Ascending aorta (tissue), 2 donors: ENCODE data around the gene ZNF606. TPM values are rescaled to one million over a fixed set of nuclear protein-coding genes. Genes with fewer than 3 reads are reported as not detected.

Experiments used
- DNase-seq, 2 donors: peaks; one replicate each; pipeline ENCODE4 v3.0.0-alpha.2; 2019; ENCODE audit warnings: low spot score in 2 of 2
- H3K27ac ChIP-seq, 2 donors: fragments of 200-600 bp; sonication (generic); one replicate each; pipeline ENCODE4 v1.5.1; 2016 to 2017; ENCODE audit warnings: mild to moderate bottlenecking in 1 of 2
- H3K27me3 ChIP-seq: fragments of 200-600 bp; sonication (generic); one replicate; pipeline ENCODE4 v1.5.1; 2017
- H3K36me3 ChIP-seq, 2 donors: fragments of 200-600 bp; sonication (generic); one replicate each; pipeline ENCODE4 v1.5.1; 2016
- H3K4me1 ChIP-seq, 2 donors: fragments of 200-600 bp; sonication (generic); one replicate each; pipeline ENCODE4 v1.5.1; 2016 to 2017; ENCODE audit warnings: mild to moderate bottlenecking in 1 of 2
- H3K4me3 ChIP-seq, 2 donors: fragments of 200-600 bp; sonication (generic); one replicate each; pipeline ENCODE4 v1.5.1; 2016 to 2017; ENCODE audit warnings: mild to moderate bottlenecking in 1 of 2
- H3K9me3 ChIP-seq, 2 donors: fragments of 200-600 bp; sonication (generic); one replicate each; pipeline ENCODE4 v1.5.1; 2016
- CTCF ChIP-seq, 3 experiments: fragments of 200-600 bp in 2 of 3; fragments of 450-650 bp in 1 of 3; sonication (generic) in 2 of 3; IDR thresholded peaks; one replicate each; pipeline ENCODE4 v1.5.1; 2016 to 2019; ENCODE audit warnings: antibody characterized with exemption in 3 of 3, mild to moderate bottlenecking in 1 of 3, moderate library complexity in 1 of 3
- intact Hi-C: fragments of 100-400 bp; cut with DNase I; formaldehyde crosslinking; loops from one replicate; pipeline ENCODE4 v1.15.1; 2023
- total RNA-seq: library from RNA; depleted of rRNA; stranded (reverse); fragments of >200 nt; gene quantifications from one replicate; pipeline ENCODE4 v1.1.0, GENCODE V29; 2016

The ZNF606 gene
- total RNA-seq, 1 donor from 2014 or later, result 1.5 TPM

DNA sequence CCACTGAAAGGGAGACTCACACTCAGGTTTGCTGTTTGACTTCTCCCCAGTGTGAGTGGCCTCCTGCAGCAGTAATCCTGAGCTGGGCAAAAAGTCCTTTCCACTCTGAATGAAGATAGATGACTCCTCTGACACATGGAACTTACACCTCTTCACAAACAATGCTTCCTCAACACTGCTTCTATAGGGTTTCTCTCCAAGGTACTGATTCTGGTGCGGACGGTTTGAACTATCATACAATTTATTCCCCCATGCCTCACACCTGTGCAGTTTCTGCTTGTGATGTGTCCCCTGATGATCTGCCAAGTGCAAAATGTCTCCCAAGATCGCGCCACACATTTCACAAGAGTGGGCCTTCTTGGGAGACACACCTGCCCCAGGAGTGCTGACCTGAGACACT is 75.0 kb downstream of the ZNF606 start:
- Histone ChIP-seq H3K27me3 (no peaks in the 10 kb centered on the region), H3K4me3 (no peak overlapping the region), H3K27ac (no peak overlapping the region), H3K36me3 (peaks cover 2 to 44% of the 10 kb centered on the region in 2 donors), H3K4me1 (no peaks in the 10 kb centered on the region), H3K9me3 (peaks cover 63 to 99% of the 10 kb centered on the region in 2 donors)
- no peak for DNase-seq
- intact Hi-C loops, result loop anchor here (10.0 kb wide), 1 partner anchor 353 kb away; the partner anchor contains the start of gene ZNF416
- TF ChIP-seq CTCF (IDR thresholded peaks at IDR 0.05), result no peak

Other genes with a start within 250 kb of the ZNF606 start
- gene ZNF586, start 233.1 kb downstream of the ZNF606 start, total RNA-seq, result 1.4 TPM
- gene ZNF552, start 187.9 kb downstream of the ZNF606 start, total RNA-seq, result 6.9 TPM
- 7.8 TPM for gene ZNF587B, start 172.5 kb downstream of the ZNF606 start, total RNA-seq
- gene ZNF587, start 153.0 kb downstream of the ZNF606 start, total RNA-seq, result 12.9 TPM
- gene ZNF814, start 113.8 kb downstream of the ZNF606 start, total RNA-seq, result 1.8 TPM
- 2.3 TPM for gene ZNF417, start 86.2 kb downstream of the ZNF606 start, total RNA-seq
- 0.21 TPM for gene ZNF418, start 67.4 kb downstream of the ZNF606 start, total RNA-seq
- gene ZNF256, start 55.1 kb downstream of the ZNF606 start, total RNA-seq, result 3.8 TPM
- not detected for gene C19orf18, start 28.3 kb downstream of the ZNF606 start, total RNA-seq
- not detected for gene ZSCAN1, start 31.2 kb upstream of the ZNF606 start, total RNA-seq
- gene ZNF135, start 56.5 kb upstream of the ZNF606 start, total RNA-seq, result 3.7 TPM
- gene ZSCAN18, start 95.4 kb upstream of the ZNF606 start, total RNA-seq, result 181 TPM
- 3.8 TPM for gene ZNF329, start 148.0 kb upstream of the ZNF606 start, total RNA-seq
- gene ZNF274, start 180.2 kb upstream of the ZNF606 start, total RNA-seq, result 14.7 TPM
- 3.9 TPM for gene ZNF544, start 226.1 kb upstream of the ZNF606 start, total RNA-seq